Immature natural killer cell (primary cell): ENCODE results near the gene SUFU. TPM values are rescaled to one million over a fixed set of nuclear protein-coding genes. Genes with fewer than 3 reads are reported as not detected.

ENCODE experiments used
- DNase-seq, 3 donors: peaks; one replicate each; pipeline ENCODE4 v3.0.0; 2022; ENCODE audit warnings: mixed read lengths in 1 of 3
- H3K27ac Mint-ChIP-seq, 6 donors: one replicate each; pipeline ENCODE4 v1.8.0; 2020; ENCODE audit warnings: mixed read lengths in 6 of 6, mild to moderate bottlenecking in 5 of 6, inconsistent platforms in 4 of 6, moderate library complexity in 3 of 6
- H3K27me3 Mint-ChIP-seq, 3 donors: one replicate each; pipeline ENCODE4 v1.8.0; 2020 to 2021; ENCODE audit warnings: low read depth in 3 of 3, mild to moderate bottlenecking in 3 of 3, mixed read lengths in 3 of 3, moderate library complexity in 3 of 3, inconsistent platforms in 1 of 3
- H3K36me3 Mint-ChIP-seq, 3 donors: one replicate each; pipeline ENCODE4 v1.8.0; 2020; ENCODE audit warnings: mixed read lengths in 3 of 3, inconsistent platforms in 2 of 3, mild to moderate bottlenecking in 2 of 3
- H3K4me1 Mint-ChIP-seq, 2 donors: one replicate each; pipeline ENCODE4 v1.8.0; 2020; ENCODE audit warnings: inconsistent platforms in 2 of 2, mild to moderate bottlenecking in 2 of 2, mixed read lengths in 2 of 2, moderate library complexity in 1 of 2
- H3K4me3 Mint-ChIP-seq, 5 donors: one replicate each; pipeline ENCODE4 v1.8.0; 2020; ENCODE audit warnings: mild to moderate bottlenecking in 5 of 5, mixed read lengths in 5 of 5, inconsistent platforms in 3 of 5, moderate library complexity in 3 of 5
- H3K9me3 Mint-ChIP-seq, 6 donors: one replicate each; pipeline ENCODE4 v1.8.0; 2020; ENCODE audit warnings: mild to moderate bottlenecking in 6 of 6, mixed read lengths in 6 of 6, inconsistent platforms in 4 of 6, moderate library complexity in 3 of 6
- polyA plus RNA-seq, 3 donors: library from polyadenylated mRNA; unstranded; fragments of 300-500 nt; fragmentation: Illumina TruSeq; gene quantifications; one replicate each; pipeline ENCODE4 v1.2.3, GENCODE V29; 2021

The SUFU gene
- polyA plus RNA-seq, 3 donors from 2014 or later = 1.3 to 6.7 (median 2.1) TPM

DNA sequence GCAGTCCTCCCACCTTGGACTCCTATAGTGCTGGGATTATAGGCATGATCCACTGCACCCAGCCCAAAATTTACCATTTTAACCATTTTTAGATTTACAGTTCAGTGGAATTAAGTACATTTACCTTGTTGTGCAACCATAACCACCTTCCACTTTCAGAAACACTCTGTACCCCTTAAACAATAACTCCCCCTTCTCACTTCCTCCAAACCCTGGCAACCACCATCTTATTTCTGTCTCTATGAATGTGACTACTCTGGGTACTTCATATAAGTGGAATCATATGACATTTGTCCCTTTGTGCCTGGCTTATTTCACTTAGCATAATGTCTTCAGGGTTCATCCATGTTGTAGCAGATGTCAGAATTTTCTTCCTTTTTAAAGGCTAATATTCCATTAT is 33.6 kb downstream of the SUFU start:
- H3K27me3 Mint-ChIP-seq = no peaks in the 10 kb centered on the region
- no peak overlapping the region for H3K27ac Mint-ChIP-seq
- no peaks in the 10 kb centered on the region for H3K9me3 Mint-ChIP-seq
- no peak overlapping the region for H3K4me3 Mint-ChIP-seq
- DNase-seq = no peak
- peaks cover 0 to 2% of the 10 kb centered on the region in 2 donors for H3K4me1 Mint-ChIP-seq
- H3K36me3 Mint-ChIP-seq = no peaks in the 10 kb centered on the region

DNA sequence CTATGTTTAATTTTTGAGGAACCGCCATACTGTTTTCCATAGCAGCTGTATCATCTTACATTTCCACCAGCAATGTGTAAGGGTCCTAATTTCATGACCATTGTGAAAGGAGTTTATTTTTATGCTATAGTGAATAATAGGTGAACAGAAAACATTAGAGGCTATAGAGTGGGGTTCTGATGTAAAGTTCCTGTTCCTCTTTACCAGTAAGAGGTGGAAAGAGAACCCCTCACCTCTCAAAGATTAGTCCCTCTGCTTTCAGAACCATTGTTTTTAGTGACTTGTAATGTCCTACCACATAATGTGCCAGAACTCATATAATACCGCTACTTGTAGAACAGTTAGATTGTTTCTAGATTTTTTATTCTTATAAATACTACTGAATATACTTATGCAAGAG is 34.2 kb downstream of the SUFU start:
- H3K27me3 Mint-ChIP-seq = no peaks in the 10 kb centered on the region
- no peak for DNase-seq
- no peak overlapping the region for H3K4me3 Mint-ChIP-seq
- H3K9me3 Mint-ChIP-seq = no peaks in the 10 kb centered on the region
- no peaks in the 10 kb centered on the region for H3K36me3 Mint-ChIP-seq
- no peak overlapping the region for H3K27ac Mint-ChIP-seq
- H3K4me1 Mint-ChIP-seq = no peaks in the 10 kb centered on the region

DNA sequence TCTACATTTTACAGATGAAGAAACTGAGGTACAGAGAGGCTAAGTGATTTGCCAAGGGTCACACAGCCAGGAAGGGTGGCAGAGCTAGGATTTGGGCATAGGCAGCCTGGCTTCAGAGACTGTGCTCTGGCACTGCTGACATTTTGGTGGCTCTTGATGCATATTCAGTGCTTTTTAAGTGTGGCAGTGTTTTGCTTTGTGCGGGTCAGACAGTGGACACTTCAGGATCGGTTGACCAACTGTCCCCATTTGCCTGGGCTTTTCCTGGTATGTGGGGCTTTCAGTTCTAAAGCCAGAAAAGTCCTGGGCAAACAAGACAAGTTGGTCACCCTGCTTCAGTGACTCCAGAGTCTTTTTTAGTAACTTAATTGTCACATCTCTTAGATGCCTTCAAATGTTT is 35.0 kb downstream of the SUFU start:
- no peak overlapping the region for H3K27ac Mint-ChIP-seq

DNA sequence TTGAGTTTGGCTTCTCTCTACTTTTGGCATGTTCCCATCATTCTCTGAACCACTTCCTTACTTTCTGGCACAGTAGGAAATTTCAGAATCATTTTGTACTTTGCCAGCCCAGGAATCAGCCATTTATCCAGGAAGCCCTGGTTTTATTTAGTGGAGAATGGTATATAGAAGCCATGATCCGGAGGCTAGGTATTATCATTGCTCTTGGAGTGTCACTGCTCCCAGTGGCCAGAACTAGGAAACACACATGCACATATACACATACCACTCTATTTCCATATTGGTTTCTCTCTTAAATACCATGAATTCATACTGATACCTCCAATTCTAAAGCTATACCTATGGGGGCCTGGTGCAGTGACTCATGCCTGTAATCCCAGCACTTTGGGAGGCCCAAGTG is 36.3 kb downstream of the SUFU start:
- no peaks in the 10 kb centered on the region for H3K36me3 Mint-ChIP-seq

More for the DNA sequence above, 35.0 kb downstream of the SUFU start:
- Mint-ChIP-seq H3K4me3 (no peak overlapping the region), H3K36me3 (no peaks in the 10 kb centered on the region), H3K27me3 (no peaks in the 10 kb centered on the region), H3K9me3 (no peaks in the 10 kb centered on the region), H3K4me1 (no peaks in the 10 kb centered on the region)
- DNase-seq = no peak

DNA sequence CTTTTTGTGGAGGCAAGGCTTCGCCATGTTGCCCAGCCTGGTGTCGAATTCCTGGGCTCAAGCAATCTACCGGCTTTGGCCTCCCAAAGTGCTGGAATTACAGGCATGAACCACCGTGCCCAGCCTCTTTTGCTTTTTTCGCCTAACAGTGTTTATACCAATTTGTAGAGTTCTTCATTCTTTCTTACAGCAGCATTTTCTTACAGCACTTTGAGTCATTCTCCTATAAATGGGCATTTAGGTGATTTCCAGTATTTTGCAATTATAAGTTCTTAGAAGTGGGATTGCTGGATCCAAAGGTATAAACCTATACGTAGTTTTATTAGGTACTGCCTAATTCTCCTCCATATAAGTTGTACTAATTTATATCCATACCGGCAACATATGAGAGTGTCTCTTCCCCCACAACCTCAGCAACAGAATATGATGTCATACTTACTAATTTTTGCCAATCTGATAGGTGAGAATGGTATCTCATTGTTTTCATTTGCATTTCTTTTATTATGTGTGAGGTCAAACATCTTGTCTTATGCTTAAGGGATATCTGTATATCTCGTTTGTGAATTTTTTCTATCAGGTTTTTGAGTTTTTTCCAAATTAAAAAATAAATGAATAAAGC is 39.1 kb downstream of the SUFU start:
- Mint-ChIP-seq H3K36me3 (no peaks in the 10 kb centered on the region), H3K4me1 (peaks cover 0 to 5% of the 10 kb centered on the region in 2 donors), H3K9me3 (no peaks in the 10 kb centered on the region), H3K27ac (peak overlapping the region in 1 of 6 donors; percentile 18), H3K4me3 (no peak overlapping the region), H3K27me3 (no peaks in the 10 kb centered on the region)
- DNase-seq = no peak

More for the DNA sequence above, 36.3 kb downstream of the SUFU start:
- Mint-ChIP-seq H3K27me3 (no peaks in the 10 kb centered on the region), H3K27ac (no peak overlapping the region), H3K4me3 (no peak overlapping the region), H3K4me1 (no peaks in the 10 kb centered on the region), H3K9me3 (no peaks in the 10 kb centered on the region)
- DNase-seq = no peak

DNA sequence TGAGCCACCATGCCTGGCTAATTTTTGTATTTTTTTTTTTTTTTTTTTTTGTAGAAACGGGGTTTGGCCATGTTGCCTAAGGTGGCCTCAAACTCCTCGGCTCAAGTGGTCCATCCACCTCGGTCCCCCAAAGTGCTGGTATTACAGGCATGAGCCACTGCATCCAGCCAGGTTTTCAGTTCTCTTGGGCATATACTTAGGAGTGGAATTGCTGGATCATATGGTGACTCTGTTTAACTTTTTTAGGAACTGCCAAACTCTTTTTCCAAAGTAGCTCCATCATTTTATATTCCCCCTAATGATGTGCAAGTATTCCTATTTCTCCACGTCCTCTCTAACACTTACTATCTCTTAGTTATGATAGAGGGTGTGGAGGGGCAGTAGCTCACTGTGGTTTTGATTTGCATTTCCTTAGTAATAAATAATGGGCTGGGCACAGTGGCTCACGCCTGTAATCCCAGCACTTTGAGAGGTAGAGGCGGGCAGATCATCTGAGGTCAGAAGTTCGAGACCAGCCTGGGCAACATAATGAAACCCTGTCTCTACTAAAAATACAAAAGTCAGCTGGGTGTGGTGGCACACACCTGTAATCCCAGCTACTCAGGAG is 41.6 kb downstream of the SUFU start:
- H3K27ac Mint-ChIP-seq = no peak overlapping the region
- peaks cover 0 to 5% of the 10 kb centered on the region in 2 donors for H3K4me1 Mint-ChIP-seq
- peaks cover 2% of the 10 kb centered on the region in 3 donors for H3K36me3 Mint-ChIP-seq
- no peaks in the 10 kb centered on the region for H3K27me3 Mint-ChIP-seq
- no peaks in the 10 kb centered on the region for H3K9me3 Mint-ChIP-seq
- no peak overlapping the region for H3K4me3 Mint-ChIP-seq
- no peak for DNase-seq

DNA sequence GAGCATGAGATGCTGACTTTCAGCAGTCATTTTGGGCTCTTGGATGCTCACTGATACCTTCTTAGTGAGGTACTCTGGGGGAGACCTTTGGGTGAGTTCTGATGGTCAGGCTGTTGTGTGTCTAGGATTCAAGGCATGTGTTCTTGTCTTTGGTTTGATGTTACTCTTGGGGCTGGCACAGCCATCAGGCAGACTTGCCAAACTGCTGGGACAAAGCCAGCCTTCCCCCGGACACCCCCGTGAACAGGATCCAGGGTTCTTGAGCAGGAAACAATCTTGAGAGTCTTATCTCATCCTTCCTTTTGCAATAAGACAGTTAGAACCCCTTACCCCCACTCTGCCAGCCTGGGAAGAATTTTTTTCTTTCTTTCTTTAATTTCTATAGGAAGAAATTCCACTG is 42.2 kb downstream of the SUFU start:
- Mint-ChIP-seq H3K36me3 (peaks cover 3 to 4% (median 3%) of the 10 kb centered on the region in 3 donors), H3K4me3 (no peak overlapping the region), H3K27ac (no peak overlapping the region), H3K27me3 (no peaks in the 10 kb centered on the region), H3K4me1 (peaks cover 0 to 5% of the 10 kb centered on the region in 2 donors), H3K9me3 (no peaks in the 10 kb centered on the region)
- no peak for DNase-seq

DNA sequence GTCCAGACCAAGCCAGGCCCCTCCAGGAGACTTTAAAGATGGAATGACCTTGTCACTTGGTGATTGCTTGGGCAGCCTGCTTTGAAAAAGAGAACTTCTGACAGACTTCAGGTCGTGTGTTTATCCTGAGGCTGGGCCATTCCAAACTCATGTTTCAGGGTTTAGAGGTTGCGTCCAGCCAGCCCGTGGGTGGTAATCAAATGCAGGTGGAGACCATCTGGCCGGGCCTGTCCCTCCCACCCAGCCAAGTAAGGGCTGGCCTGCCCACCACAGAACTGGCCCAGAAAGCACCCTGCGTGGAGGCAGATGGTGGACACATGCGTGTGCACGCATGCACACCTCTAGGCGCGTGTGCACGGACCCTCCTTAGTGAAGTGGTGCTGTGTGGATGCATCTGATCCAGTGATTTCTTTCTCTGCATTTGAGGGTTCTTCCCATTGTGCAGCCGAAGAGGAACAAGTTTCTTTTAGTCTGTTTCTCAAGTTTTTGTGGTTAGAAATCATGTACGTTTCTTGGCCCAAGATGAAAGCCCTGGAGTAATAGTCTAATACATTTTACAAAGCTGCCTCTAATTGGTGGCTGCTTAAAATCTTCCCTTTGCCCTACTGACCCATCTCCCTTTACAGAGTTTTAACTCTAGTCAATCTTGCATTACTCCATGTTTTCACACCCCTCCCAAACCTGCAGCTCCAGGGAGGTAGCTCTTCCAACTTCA is 43.0 kb downstream of the SUFU start:
- no peaks in the 10 kb centered on the region for H3K9me3 Mint-ChIP-seq
- H3K36me3 Mint-ChIP-seq = peaks cover 3 to 4% (median 3%) of the 10 kb centered on the region in 3 donors
- no peaks in the 10 kb centered on the region for H3K27me3 Mint-ChIP-seq
- no peak overlapping the region for H3K4me3 Mint-ChIP-seq
- no peak overlapping the region for H3K27ac Mint-ChIP-seq
- DNase-seq = no peak
- H3K4me1 Mint-ChIP-seq = peaks cover 0 to 5% of the 10 kb centered on the region in 2 donors

DNA sequence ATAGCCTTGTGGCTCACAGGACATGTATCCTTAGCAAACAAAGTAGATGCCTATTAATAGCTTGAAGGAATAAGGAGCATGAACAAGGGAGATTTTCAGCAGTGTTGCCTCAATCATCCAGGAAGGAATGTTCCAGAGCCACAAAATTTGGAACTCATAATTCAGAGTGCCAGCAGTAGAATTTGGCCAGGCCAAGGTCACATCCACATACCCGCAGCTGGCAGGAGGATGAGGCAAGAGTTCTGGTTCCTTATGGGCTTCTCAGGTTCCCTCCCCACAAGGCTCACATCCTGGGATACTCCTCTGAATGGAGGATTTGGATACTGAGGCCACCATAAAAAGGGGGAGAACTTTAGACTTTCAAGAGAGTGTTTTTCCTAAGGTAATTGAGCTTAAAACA is 45.8 kb downstream of the SUFU start:
- H3K4me1 Mint-ChIP-seq = peaks cover 0 to 7% of the 10 kb centered on the region in 2 donors
- no peaks in the 10 kb centered on the region for H3K27me3 Mint-ChIP-seq
- no peaks in the 10 kb centered on the region for H3K9me3 Mint-ChIP-seq
- DNase-seq = no peak
- H3K36me3 Mint-ChIP-seq = peaks cover 4 to 14% (median 6%) of the 10 kb centered on the region in 3 donors
- H3K4me3 Mint-ChIP-seq = no peak overlapping the region
- no peak overlapping the region for H3K27ac Mint-ChIP-seq

DNA sequence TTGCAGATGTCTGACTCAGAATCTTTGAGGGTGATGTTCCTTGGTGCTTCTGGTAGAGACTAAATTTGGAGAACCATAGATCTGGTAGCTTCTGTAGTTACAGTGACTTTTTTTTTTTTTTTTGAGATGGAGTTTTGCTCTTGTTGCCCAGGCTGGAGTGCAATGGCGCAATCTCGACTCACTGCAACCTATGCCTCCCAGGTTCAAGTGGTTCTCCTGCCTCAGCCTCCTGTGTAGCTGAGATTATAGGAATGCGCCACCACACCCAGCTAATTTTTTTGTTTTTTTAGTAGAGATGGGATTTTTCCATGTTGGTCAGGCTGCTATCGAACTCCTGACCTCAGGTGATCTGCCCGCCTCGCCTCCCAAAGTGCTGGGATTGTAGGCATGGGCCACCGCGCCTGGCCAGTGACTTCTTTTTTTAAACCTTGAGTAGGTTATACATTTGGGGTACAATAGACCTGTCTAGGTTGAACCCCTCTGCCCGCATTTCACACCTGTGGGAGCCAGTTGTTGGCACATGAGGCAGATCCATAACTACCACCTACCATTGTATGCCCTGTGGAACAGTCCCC is 47.0 kb downstream of the SUFU start:
- Mint-ChIP-seq H3K27me3 (no peaks in the 10 kb centered on the region), H3K36me3 (peaks cover 4 to 15% (median 6%) of the 10 kb centered on the region in 3 donors), H3K27ac (no peak overlapping the region), H3K4me3 (no peak overlapping the region), H3K4me1 (peaks cover 0 to 6% of the 10 kb centered on the region in 2 donors), H3K9me3 (no peaks in the 10 kb centered on the region)
- DNase-seq = no peak

DNA sequence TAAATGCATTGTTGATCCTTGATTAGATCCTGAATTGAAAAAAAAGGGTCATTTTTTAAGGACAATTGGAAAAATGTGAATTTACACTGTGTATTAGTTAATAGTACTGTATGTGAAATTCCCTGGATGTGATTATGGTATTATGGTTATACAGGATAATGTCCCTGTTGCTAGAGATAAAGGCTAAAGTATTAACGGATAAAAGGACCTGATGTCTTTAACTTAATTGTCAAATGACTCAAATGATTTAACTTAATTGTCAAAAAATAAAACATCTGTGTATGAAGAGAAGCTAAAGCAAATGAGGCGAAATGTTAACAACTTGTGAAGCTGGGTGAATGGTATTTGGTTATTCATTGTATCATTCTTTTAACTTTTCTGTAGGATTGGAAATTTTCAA is 48.8 kb downstream of the SUFU start:
- Mint-ChIP-seq H3K4me3 (no peak overlapping the region), H3K9me3 (no peaks in the 10 kb centered on the region), H3K27me3 (no peaks in the 10 kb centered on the region), H3K36me3 (peaks cover 4 to 15% (median 6%) of the 10 kb centered on the region in 3 donors), H3K27ac (no peak overlapping the region), H3K4me1 (peaks cover 0 to 5% of the 10 kb centered on the region in 2 donors)
- DNase-seq = no peak

DNA sequence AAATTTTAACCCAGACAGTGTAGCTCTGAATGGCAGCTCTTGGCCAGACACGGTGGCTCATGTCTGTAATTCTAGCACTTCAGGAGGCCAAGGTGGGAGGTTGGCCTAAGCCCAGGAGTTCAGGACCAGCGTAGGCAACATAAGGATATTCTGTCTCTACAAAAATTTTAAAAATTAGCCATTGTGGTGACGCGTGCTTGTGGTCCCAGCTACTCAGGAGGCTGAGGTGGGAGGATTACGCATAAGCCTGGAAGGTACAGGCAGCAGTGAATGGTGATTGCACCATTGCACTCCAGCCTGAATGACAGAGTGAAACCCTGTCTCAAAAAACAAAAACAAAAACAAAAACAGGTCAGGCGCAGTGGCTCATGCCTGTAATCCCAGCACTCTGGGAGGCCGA is 50.0 kb downstream of the SUFU start:
- H3K27ac Mint-ChIP-seq = no peak overlapping the region
- no peaks in the 10 kb centered on the region for H3K27me3 Mint-ChIP-seq
- DNase-seq = no peak
- H3K4me1 Mint-ChIP-seq = peaks cover 0 to 7% of the 10 kb centered on the region in 2 donors
- no peaks in the 10 kb centered on the region for H3K9me3 Mint-ChIP-seq
- H3K36me3 Mint-ChIP-seq = peaks cover 4 to 15% (median 6%) of the 10 kb centered on the region in 3 donors
- no peak overlapping the region for H3K4me3 Mint-ChIP-seq

DNA sequence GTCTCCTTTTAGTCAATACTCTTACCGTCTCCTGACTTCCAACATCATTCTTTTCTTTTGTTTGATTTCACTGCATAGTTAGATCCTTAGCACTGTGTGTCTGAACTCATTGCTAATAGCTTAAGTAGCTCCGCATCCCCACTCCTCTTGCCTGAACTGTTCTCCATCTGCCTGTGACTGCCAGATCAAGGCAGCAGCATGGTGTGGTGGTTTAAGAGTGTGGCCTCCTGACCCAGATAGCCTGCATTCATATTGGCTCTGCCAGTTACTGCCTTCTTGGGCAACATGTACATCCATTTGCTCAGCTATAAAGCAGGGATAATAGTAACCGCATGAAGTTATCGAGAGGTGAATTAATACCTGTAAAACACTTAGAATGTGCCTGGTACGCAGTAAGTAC is 50.8 kb downstream of the SUFU start:
- H3K36me3 Mint-ChIP-seq = peaks cover 4 to 15% (median 6%) of the 10 kb centered on the region in 3 donors
- peaks cover 0 to 7% of the 10 kb centered on the region in 2 donors for H3K4me1 Mint-ChIP-seq
- no peak overlapping the region for H3K27ac Mint-ChIP-seq
- no peaks in the 10 kb centered on the region for H3K9me3 Mint-ChIP-seq
- no peak overlapping the region for H3K4me3 Mint-ChIP-seq
- no peak for DNase-seq
- H3K27me3 Mint-ChIP-seq = no peaks in the 10 kb centered on the region

DNA sequence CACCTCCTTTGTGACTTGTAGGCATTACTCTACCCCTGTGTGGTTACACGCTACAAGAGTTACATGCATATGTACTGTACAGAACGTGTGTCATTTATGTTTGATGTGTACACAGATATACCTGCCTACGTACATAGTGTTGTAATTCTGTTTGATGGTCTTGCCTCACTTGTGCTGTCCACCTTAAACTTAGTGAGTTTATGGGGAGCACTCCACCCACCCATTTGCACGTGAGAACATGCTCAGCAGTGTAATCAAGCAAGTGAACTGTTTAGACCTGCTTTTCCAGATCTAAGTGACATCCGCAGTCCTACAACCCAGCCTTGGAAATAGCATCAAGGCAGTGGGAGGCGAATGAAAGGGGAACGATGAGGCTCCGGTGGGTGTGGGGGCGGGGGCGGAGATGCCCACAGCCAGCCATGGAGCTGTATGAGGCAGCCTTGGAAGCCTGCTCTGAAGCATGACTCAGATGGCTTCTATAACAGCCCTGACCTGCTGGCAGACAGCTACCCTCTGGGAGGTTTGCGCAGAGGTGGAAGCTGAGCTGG is 52.1 kb downstream of the SUFU start:
- DNase-seq = no peak
- Mint-ChIP-seq H3K4me1 (peaks cover 0 to 9% of the 10 kb centered on the region in 2 donors), H3K4me3 (no peak overlapping the region), H3K27me3 (no peaks in the 10 kb centered on the region), H3K36me3 (peaks cover 0 to 11% (median 2%) of the 10 kb centered on the region in 3 donors), H3K9me3 (no peaks in the 10 kb centered on the region), H3K27ac (peak overlapping the region in 1 of 6 donors; percentile 34)
